Glutamatergic neuron (in vitro differentiated cells): ENCODE measurements around the gene PAK1. TPM values are rescaled to one million over a fixed set of nuclear protein-coding genes. Genes with fewer than 3 reads are reported as not detected.
"Not testable (repeated sequence)": the region's sequence is repeated elsewhere in the genome, so short reads cannot be mapped to it uniquely, and the experiment has no call there.

Experiments used
- DNase-seq: peaks from one replicate; pipeline ENCODE4 v3.0.0; 2022
- H3K27ac Mint-ChIP-seq: one replicate; pipeline ENCODE4 v1.8.0; 2020; ENCODE audit warnings: mild to moderate bottlenecking, mixed read lengths, inconsistent platforms; ENCODE audit not compliant: unreplicated experiment
- H3K27me3 Mint-ChIP-seq: one replicate; pipeline ENCODE4 v1.8.0; 2020; ENCODE audit warnings: mild to moderate bottlenecking, moderate library complexity, mixed read lengths, inconsistent platforms; ENCODE audit not compliant: unreplicated experiment
- H3K36me3 Mint-ChIP-seq: one replicate; pipeline ENCODE4 v1.8.0; 2020; ENCODE audit warnings: mild to moderate bottlenecking, mixed read lengths, inconsistent platforms; ENCODE audit not compliant: unreplicated experiment
- H3K4me1 Mint-ChIP-seq: one replicate; pipeline ENCODE4 v1.8.0; 2020; ENCODE audit warnings: mild to moderate bottlenecking, low read depth, mixed read lengths, inconsistent platforms; ENCODE audit not compliant: unreplicated experiment
- H3K4me3 Mint-ChIP-seq: one replicate; pipeline ENCODE4 v1.8.0; 2020; ENCODE audit warnings: mild to moderate bottlenecking, mixed read lengths, inconsistent platforms; ENCODE audit not compliant: unreplicated experiment
- H3K9me3 Mint-ChIP-seq: one replicate; pipeline ENCODE4 v1.8.0; 2020; ENCODE audit warnings: mild to moderate bottlenecking, moderate library complexity, mixed read lengths, inconsistent platforms; ENCODE audit not compliant: unreplicated experiment
- CTCF ChIP-seq: fragments of 200-600 bp; sonication (generic); IDR thresholded peaks from one replicate; pipeline ENCODE4 v1.5.0; 2021; ENCODE audit not compliant: partially characterized antibody, unreplicated experiment
- total RNA-seq: library from RNA; stranded (reverse); fragmentation: NEBNext Ultra II Directional; extraction: Animal tissue kit (Norgen Biotek cat#: 25700); gene quantifications from one replicate; pipeline ENCODE4 v1.2.1, GENCODE V29; 2021; ENCODE audit not compliant: unreplicated experiment

Gene PAK1
- total RNA-seq, 1 donor from 2014 or later = 126 TPM

- H3K4me1 Mint-ChIP-seq = peaks cover 26% of the 10 kb centered on the region
- TF ChIP-seq CTCF = no peak
- H3K9me3 Mint-ChIP-seq = peaks cover 2% of the 10 kb centered on the region
- H3K27ac Mint-ChIP-seq = no peak overlapping the region
- H3K36me3 Mint-ChIP-seq = peaks cover 10% of the 10 kb centered on the region
- no peak overlapping the region for H3K4me3 Mint-ChIP-seq
- H3K27me3 Mint-ChIP-seq = peaks cover 2% of the 10 kb centered on the region
- no peak for DNase-seq
These were observed 89.3 kb downstream of the PAK1 start for GRCh38 chr11:77384571-77384970.

- H3K4me3 Mint-ChIP-seq, DNase-seq, H3K27me3 Mint-ChIP-seq, H3K36me3 Mint-ChIP-seq, H3K9me3 Mint-ChIP-seq, H3K27ac Mint-ChIP-seq: not testable (repeated sequence)
- peaks cover 26% of the 10 kb centered on the region for H3K4me1 Mint-ChIP-seq
These were observed 90.5 kb downstream of the PAK1 start for GRCh38 chr11:77383349-77383748.

GRCh38 chr11:77381729-77382665 is 91.9 kb downstream of the PAK1 start:
- TF ChIP-seq CTCF = no peak
- Mint-ChIP-seq H3K4me1 (peaks cover 26% of the 10 kb centered on the region), H3K27me3 (peaks cover 2% of the 10 kb centered on the region), H3K9me3 (peaks cover 2% of the 10 kb centered on the region), H3K27ac (peak overlapping the region; percentile 90), H3K4me3 (peak overlapping the region; percentile 35), H3K36me3 (peaks cover 10% of the 10 kb centered on the region)
- DNase-seq = no peak

GRCh38 chr11:77379934-77380333 is 94.0 kb downstream of the PAK1 start:
- peaks cover 2% of the 10 kb centered on the region for H3K27me3 Mint-ChIP-seq
- no peak for TF ChIP-seq CTCF
- DNase-seq = no peak
- peak overlapping the region; percentile 23 for H3K27ac Mint-ChIP-seq
- H3K4me1 Mint-ChIP-seq = peaks cover 25% of the 10 kb centered on the region
- peaks cover 2% of the 10 kb centered on the region for H3K9me3 Mint-ChIP-seq
- no peak overlapping the region for H3K4me3 Mint-ChIP-seq
- peaks cover 10% of the 10 kb centered on the region for H3K36me3 Mint-ChIP-seq

- no peak overlapping the region for H3K27ac Mint-ChIP-seq
- H3K36me3 Mint-ChIP-seq = peaks cover 6% of the 10 kb centered on the region
- H3K4me1 Mint-ChIP-seq = peaks cover 25% of the 10 kb centered on the region
- peaks cover 2% of the 10 kb centered on the region for H3K27me3 Mint-ChIP-seq
- H3K4me3 Mint-ChIP-seq = no peak overlapping the region
- no peak for DNase-seq
- no peak for TF ChIP-seq CTCF
- H3K9me3 Mint-ChIP-seq = peaks cover 2% of the 10 kb centered on the region
These were observed 94.6 kb downstream of the PAK1 start for GRCh38 chr11:77379253-77379652.
